Measurements from ENCODE around the gene OSR1. TPM values are rescaled to one million over a fixed set of nuclear protein-coding genes. Genes with fewer than 3 reads are reported as not detected.
A peak's percentile ranks its signal among the peaks of the same experiment; 100 is the strongest.

The OSR1 gene
- polyA plus RNA-seq, 1 experiment, result 6.7 TPM

DNA sequence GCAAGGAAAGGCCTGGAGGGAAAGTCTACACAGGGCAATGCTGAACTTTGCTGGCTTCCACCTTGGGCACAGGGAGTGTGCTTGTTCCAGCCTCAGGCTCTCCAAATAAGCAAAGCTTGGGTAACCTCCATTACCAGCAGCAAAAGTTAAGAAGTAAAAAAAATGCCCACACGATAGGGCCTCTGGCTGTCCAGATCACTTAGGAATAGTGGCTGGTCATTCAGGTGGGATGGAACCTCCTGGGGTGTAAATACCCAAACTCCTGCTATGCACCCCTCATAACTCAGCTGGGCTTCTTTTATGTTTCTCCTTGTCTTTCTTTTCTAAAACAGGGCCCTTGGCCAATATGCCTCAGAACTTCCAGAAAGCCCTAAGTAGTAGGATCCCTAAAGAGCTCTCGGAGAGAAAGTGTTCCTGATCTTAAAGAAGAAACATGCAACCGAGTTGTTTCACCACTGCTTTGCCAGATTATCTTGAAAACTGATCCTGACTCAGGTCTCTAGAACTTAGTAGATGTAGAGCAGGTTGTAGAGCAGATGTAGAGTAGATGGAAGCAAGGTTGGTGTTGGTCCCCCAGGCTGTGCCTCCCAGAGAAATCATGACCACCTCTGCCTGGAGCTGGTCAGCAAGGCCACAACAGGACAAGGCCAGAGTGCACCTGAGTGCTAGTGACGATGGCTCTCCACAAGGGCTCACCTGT is 2.0 kb upstream of the OSR1 start:
- TF ChIP-seq, protein P1, sequence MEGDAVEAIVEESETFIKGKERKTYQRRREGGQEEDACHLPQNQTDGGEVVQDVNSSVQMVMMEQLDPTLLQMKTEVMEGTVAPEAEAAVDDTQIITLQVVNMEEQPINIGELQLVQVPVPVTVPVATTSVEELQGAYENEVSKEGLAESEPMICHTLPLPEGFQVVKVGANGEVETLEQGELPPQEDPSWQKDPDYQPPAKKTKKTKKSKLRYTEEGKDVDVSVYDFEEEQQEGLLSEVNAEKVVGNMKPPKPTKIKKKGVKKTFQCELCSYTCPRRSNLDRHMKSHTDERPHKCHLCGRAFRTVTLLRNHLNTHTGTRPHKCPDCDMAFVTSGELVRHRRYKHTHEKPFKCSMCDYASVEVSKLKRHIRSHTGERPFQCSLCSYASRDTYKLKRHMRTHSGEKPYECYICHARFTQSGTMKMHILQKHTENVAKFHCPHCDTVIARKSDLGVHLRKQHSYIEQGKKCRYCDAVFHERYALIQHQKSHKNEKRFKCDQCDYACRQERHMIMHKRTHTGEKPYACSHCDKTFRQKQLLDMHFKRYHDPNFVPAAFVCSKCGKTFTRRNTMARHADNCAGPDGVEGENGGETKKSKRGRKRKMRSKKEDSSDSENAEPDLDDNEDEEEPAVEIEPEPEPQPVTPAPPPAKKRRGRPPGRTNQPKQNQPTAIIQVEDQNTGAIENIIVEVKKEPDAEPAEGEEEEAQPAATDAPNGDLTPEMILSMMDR (IDR thresholded peaks at IDR 0.05; ENCODE audit: insufficient read depth, low read depth, low read length), result no peak
- ChIA-PET CTCF (interaction anchor here (1.6 to 5.4 kb wide), 5 partner anchors 9 to 840 kb away, joined by 4 to 30 read pairs (median 8); no protein-coding TSS in a partner anchor), POLR2A (no interaction called here)
- no peak overlapping the region for H3K4me3 ChIP-seq (ENCODE audit: low read depth, low read length)
- H3K36me3 ChIP-seq (ENCODE audit: control insufficient read depth, insufficient read depth, low read length), result no peaks in the 10 kb centered on the region
- peaks cover 2% of the 10 kb centered on the region; the same call in 1 of the 2 replicates for H3K27me3 ChIP-seq (ENCODE audit: control insufficient read depth, insufficient read depth, low read length)
- DNase-seq (ENCODE audit: low read depth), result no peak

DNA sequence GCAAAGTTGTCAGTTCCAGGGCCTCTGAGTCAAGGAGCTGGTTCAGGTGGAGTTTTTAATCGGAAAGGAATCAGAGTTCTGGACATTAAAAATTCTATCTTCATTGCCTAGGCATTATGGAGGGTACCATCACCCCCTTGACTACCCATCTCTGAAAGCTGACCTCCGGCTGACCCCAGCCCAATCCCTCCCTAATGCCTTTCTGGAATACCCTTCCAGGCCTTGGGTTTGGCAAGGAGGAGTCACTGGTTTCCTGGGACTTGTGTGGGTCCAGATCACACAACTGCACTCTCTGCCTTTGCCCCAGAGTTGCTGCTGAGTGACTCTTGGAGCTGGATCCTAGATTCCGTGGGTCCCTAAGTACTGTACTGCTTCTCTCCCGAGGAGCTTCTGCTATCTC is 1.0 kb upstream of the OSR1 start:
- TF ChIP-seq, protein P1 (IDR thresholded peaks at IDR 0.05; ENCODE audit: insufficient read depth, low read depth, low read length), result no peak
- ChIA-PET CTCF (interaction anchor here (1.0 to 5.4 kb wide), 6 partner anchors 10 to 612 kb away, joined by 3 to 30 read pairs (median 5); no protein-coding TSS in a partner anchor), POLR2A (no interaction called here)
- no peaks in the 10 kb centered on the region for H3K27me3 ChIP-seq (ENCODE audit: control insufficient read depth, insufficient read depth, low read length)
- no peak for DNase-seq (ENCODE audit: low read depth)
- H3K36me3 ChIP-seq (ENCODE audit: control insufficient read depth, insufficient read depth, low read length), result no peaks in the 10 kb centered on the region; the same call in 1 of the 2 replicates
- no peak overlapping the region for H3K4me3 ChIP-seq (ENCODE audit: low read depth, low read length)

DNA sequence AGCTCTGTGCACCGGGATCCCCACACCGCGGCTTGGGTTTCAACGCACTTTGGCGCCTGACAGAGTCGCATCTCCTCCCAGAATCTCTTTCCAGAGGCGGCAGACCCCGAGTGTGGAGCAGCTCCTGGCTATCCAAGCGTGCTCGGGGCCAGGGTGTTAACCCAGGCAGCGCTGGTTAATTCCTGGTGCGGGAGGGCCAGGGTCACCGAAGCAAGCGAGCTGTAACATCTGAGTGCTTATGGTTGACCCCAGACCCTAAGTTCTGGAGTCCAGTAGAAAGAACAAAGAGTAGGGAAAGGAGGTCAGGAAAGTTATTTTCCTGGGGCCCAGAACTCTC is 566 bp upstream of the OSR1 start:
- peak overlapping the region; percentile 68 for H3K4me3 ChIP-seq (ENCODE audit: low read depth, low read length)
- H3K36me3 ChIP-seq (ENCODE audit: control insufficient read depth, insufficient read depth, low read length), result no peaks in the 10 kb centered on the region; the same call in 1 of the 2 replicates
- CTCF ChIA-PET, result interaction anchor here (1.0 to 5.4 kb wide), 7 partner anchors 10 to 839 kb away, joined by 3 to 30 read pairs (median 4); no protein-coding TSS in a partner anchor
- H3K27me3 ChIP-seq (ENCODE audit: control insufficient read depth, insufficient read depth, low read length), result no peaks in the 10 kb centered on the region
- POLR2A ChIA-PET, result no interaction called here
- TF ChIP-seq, protein P1 (IDR thresholded peaks at IDR 0.05; ENCODE audit: insufficient read depth, low read depth, low read length), result no peak
- DNase-seq (ENCODE audit: low read depth), result no peak

DNA sequence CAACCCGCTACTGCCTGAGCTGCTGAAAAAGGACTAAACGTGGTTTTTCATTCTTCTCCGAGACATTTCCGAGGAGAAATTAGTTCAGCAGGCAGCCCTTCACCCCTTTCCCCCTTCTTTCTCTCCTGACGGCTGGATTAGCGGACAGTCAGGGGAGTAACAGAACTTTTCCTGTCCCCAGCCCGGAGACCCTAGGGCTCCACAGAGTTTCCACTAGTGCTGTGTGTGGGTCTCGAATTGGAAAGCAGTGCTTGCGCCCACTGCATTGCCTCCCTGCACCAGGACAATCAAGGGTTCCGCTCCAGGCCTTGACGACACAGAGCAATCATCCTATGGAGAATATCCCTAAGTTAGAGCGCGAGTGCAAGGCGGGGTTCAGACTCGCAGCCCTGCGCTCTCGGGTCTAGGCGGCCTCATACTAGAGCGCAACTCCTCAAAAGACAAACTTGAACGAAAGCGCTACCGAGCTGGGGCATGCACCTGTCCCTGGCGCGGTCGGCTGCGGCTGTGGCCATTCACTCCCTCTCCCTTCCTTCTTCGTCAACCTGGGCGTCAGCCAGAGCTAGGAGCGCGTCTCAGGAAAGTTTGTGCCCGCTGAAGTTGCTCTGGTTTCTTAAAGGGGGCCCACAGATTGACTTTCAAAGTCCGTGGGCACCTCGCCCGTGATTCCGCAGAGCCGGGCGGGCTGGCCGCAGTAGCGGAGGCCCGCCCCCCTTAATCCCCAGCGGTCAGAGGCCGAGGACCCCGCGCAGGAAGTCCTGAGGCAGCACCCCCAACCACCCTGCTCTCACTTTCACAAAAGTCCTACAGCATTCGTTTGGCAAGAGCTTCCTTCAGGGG is 801 bp downstream of the OSR1 start:
- TF ChIP-seq, protein P1 (IDR thresholded peaks at IDR 0.05; ENCODE audit: insufficient read depth, low read depth, low read length), result no peak
- ChIA-PET POLR2A (no interaction called here), CTCF (interaction anchor here (0.7 to 5.4 kb wide), 6 partner anchors 10 to 838 kb away, joined by 3 to 30 read pairs (median 4); no protein-coding TSS in a partner anchor)
- DNase-seq (ENCODE audit: low read depth), result no peak
- no peaks in the 10 kb centered on the region for H3K27me3 ChIP-seq (ENCODE audit: control insufficient read depth, insufficient read depth, low read length)
- peak overlapping the region; percentile 68 for H3K4me3 ChIP-seq (ENCODE audit: low read depth, low read length)
- H3K36me3 ChIP-seq (ENCODE audit: control insufficient read depth, insufficient read depth, low read length), result peaks cover 4% of the 10 kb centered on the region

All from BJ (cell line).